NOMO-1 treated with DMSO at 0.1 percent for 48 hours (cell line): ENCODE data around the gene HCAR1.
"Not testable (repeated sequence)": the region's sequence is repeated elsewhere in the genome, so short reads cannot be mapped to it uniquely, and the experiment has no call there.

ENCODE experiments used
- DNase-seq: peaks from one replicate; lab custom pipeline; 2025; ENCODE audit not compliant: unreplicated experiment; lab: John Stamatoyannopoulos, UW

The HCAR1 gene

DNA sequence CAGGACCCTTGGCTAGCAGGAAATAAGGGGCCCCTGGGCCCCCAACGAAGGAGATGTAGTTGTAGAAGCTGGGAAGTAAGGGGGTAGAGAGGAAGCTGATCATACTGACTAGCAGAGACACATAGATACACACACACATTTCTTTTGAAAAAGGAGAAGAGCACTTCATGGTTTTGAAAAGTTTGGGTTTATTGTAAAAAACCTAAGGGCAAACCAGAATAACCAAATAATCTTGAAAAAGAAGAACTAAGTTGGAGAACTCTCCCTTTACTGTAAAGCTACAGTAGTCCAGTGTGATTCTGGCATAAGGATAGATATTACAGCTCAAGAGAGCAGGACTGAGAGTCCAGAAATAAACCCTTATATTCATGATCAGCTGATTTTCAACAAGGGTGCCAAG lies 8.3 kb downstream of the HCAR1 start:
- peak; percentile 60 for DNase-seq

DNA sequence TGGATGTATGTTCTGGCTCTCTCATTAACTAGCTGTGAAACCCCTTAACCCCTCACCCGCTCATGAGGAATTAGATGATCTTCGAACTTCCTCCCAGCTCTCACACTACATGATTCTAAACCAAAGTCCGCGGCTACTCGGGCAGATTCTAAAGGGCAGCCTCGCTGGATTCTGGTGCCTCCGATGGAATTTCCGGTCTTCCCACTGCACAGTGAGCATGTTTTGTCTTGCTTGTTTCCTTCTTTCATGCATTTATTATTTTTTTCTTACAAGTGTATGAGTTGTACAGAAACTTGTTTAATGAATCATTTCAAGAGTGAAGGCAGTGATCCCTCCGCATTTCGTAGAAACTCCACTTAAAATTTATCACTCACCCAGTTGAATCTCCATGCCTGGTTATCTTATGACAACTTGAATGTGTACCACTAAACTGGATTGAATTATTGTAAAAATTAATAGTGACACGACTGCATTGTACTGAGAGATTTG lies 9.5 kb downstream of the HCAR1 start:
- DNase-seq = no peak

DNA sequence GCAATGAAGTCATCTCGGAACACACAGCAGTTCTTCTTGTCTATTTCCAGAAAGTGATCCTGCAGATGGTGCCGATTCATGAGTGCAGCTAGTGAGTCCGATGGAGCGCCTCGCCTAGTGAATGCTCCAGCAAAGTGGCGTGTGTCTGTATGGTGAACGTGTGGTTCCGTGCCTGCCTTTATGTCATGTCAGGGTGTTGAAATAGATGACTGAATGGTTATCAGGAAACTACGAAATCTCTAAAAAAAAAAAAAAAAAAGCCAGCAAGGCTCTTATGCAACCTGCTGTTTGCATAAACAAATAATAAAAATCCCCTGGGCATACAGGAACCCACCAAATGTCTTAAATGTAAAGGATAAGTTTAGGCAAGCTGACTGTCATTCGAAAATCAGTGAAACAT lies 14.0 kb downstream of the HCAR1 start, which contains the start of gene HCAR3:
Gene HCAR3, minus strand, starts transcription at position 154 of the 400 bp plus-strand sequence. Its CDS starts 74 bp downstream, at position 80.
- DNase-seq = peak; percentile 81

DNA sequence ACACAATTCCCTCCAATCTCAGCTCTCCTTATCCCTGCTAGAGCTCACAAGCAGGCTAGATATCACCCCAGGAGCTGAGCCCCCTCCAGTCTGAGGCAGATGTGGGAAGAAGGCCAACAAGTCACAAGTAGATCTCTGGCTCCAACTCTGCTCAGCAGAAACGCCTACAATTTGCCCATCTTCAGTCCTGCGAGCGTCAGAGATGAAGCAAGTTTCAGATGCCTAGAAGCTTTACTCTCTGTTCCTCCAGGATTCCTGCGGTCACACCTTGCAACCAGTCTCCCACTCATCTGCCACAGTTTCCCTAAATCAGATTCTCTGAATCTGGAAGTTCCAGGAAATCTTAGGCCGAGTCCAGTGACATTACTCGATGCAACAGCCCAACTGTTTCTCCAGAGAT lies 15.4 kb downstream of the HCAR1 start:
- not testable (repeated sequence) for DNase-seq

DNA sequence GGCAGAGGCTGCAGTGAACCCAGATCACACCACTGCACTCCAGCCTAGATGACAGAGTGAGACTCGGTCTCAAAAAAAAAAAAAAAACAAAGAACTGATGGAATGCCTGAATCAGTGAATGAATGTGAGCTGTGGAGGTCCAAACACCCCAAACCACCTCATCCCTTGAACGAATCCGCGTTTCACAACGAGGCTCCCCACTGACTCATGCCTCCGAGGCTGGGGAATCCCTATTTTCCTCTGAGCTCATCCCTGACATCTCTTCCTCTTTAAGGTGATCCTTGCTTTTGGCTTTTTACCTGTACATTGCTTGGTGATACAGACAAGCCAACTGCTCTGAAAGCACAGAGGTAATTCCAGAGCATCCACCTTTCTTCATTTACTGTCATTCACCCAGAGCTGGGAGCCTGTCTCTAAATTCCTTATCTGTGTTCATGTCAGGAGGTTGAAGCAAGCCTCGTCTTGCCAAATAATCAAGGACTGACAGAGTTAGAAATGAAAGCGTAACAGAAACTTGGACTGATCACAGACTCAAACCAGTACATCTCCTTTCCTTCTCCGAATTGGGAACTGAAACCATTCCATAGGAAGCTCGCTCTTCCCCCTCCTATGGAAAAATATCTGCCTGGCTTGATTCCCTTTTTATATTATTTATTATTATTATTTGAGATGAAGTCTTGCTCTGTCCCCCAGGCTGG lies 17.0 kb downstream of the HCAR1 start:
- DNase-seq = not testable (repeated sequence)

DNA sequence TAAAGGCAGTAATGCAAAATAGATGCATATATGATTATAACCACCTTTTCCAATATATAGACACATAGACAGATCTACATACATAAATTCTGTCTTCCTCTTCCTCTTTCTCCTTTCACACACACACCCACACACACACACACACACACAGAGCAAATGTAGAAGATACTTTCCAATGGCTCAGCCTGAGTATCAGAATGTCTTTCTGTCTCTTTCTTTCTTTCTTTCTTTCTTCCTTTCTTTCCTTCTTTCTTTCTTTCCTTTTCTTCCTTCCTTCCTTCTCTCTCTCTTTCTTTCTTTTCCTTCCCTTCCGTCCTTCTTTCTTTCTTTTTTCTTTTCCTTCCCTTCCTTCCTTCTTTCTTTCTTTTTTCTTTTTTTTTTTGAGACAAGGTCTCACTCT lies 19.4 kb downstream of the HCAR1 start:
- peak; percentile 86 for DNase-seq

DNA sequence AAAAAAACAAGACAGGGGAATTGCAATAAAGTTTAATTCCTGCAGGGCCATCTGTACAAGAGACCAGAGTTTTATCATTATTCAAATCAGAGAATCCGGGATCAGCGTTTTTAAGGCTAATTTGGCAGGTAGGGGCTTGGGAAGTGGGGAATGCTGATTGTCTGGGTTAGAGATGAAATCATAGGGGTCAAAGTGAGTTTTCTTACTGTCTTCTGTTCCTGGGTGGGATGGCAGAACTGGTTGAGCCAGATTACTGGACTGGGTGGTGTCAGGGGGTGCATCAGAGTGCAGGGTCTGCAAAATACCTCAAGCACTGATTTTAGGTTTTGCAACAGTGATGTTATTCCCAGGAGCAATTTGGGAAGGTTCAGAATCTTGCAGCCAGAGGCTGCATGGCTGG lies 20.3 kb downstream of the HCAR1 start:
- not testable (repeated sequence) for DNase-seq

DNA sequence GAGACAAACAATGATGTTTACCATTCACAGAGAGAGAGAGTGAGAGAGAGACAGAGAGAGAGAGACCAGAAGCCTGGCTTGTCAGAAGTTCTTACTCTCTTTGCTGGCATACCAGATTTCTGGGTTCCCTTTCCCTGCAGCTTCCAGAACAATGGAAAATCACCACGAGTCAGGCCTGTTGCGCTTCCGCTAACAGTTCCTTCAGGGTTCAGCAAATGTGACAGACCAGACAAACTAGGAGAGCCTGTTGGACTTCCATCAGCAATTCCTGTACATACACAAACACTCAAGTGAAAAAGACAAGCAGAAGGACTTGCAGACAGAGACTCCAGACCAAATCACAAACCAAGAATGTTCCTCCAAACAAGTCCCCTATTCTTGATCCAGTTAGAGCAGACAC lies 21.4 kb downstream of the HCAR1 start:
- DNase-seq = not testable (repeated sequence)

DNA sequence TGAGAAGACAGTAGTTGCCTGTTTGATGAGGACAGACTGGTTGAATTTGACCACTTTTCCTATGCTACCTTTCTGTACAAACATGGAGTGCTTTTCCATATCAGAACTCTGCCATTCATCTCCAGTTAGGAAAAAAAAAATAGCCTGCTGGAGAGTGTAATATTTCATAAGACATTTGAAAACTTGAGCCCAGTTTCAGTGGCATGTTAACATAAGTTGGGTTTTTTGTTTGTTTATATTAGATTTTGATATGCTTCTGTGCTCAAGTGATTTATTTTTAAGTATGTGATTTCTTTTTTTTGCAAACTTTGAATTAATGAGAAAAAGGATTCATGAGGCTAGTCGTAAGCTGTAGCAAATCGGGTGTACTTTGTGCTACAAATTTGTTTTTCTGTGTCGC lies 26.8 kb downstream of the HCAR1 start:
- not testable (repeated sequence) for DNase-seq

DNA sequence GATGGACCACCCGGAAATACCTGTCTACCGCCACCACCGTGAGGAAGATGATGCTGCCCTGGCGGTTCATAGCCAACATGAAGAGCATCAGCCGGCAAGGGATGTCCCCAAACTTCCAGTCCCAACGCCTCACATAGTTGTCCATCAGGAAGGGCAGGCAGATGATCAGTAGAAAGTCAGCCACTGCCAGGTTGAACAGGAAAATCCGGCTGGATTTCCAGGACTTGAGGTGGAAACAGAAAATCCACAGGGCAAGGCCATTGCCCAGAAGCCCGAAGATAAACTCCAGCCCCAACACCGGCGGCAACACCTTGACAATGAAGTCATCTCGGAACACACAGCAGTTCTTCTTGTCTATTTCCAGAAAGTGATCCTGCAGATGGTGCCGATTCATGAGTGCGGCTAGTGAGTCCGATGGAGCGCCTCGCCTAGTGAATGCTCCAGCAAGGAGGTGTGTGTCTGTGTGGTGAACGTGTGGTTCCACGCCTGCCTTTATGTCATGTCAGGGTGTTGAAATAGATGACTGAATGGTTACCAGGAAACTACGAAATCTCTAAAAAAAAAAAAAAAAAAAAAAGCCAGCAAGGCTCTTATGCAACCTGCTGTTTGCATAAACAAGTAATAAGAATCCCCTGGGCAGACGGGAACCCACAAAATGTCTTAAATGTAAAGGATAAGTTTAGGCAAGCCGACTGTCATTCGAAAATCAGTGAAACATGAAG lies 27.6 kb downstream of the HCAR1 start, which contains the start of gene HCAR2:
Gene HCAR2, minus strand, starts transcription at position 468 of the 722 bp plus-strand sequence. Its CDS starts 74 bp downstream, at position 394.
- peak; percentile 94 for DNase-seq

DNA sequence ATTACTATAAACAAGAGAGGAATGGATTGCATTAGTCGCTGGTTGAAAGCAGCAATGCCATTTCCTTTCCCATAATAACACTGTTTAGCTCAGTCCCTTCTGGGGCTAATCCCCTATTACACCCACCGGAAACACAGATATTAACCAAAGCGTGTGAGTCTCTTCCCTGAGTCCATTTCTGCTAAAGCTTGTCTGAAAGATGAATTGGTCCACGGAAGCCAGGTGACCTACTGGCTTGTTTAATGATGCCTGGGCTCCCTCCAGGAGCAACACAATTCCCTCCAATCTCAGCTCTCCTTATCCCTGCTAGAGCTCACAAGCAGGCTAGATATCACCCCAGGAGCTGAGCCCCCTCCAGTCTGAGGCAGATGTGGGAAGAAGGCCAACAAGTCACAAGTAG lies 29.2 kb downstream of the HCAR1 start:
- not testable (repeated sequence) for DNase-seq

DNA sequence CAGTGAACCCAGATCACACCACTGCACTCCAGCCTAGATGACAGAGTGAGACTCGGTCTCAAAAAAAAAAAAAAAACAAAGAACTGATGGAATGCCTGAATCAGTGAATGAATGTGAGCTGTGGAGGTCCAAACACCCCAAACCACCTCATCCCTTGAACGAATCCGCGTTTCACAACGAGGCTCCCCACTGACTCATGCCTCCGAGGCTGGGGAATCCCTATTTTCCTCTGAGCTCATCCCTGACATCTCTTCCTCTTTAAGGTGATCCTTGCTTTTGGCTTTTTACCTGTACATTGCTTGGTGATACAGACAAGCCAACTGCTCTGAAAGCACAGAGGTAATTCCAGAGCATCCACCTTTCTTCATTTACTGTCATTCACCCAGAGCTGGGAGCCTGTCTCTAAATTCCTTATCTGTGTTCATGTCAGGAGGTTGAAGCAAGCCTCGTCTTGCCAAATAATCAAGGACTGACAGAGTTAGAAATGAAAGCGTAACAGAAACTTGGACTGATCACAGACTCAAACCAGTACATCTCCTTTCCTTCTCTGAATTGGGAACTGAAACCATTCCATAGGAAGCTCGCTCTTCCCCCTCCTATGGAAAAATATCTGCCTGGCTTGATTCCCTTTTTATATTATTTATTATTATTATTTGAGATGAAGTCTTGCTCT lies 30.5 kb downstream of the HCAR1 start:
- DNase-seq = not testable (repeated sequence)

DNA sequence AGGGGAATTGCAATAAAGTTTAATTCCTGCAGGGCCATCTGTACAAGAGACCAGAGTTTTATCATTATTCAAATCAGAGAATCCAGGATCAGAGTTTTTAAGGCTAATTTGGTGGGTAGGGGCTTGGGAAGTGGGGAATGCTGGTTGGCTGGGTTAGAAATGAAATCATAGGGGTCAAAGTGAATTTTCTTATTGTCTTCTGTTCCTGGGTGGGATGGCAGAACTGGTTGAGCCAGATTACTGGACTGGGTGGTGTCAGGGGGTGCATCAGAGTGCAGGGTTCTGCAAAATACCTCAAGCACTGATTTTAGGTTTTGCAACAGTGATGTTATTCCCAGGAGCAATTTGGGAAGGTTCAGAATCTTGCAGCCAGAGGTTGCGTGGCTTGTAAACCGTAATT lies 33.7 kb downstream of the HCAR1 start:
- DNase-seq = not testable (repeated sequence)

DNA sequence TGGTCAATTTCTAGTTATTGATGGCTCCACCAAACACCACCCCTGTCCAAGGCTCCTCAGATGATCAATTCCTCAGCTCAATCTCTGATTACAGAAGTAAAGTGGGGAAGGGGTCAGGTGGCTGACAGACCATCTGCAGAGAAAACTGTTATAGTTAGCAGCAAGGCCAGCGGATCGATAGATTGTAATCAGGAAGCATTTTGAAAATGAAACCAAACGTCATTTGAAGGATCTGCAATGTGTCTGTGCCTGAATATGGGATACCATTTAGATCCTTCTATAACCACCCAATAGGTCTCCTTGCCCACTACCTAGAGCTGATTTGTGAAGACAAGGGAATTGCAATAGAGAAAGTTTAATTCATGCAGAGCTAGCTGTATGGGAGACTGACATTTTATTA lies 39.1 kb downstream of the HCAR1 start:
- no peak for DNase-seq

DNA sequence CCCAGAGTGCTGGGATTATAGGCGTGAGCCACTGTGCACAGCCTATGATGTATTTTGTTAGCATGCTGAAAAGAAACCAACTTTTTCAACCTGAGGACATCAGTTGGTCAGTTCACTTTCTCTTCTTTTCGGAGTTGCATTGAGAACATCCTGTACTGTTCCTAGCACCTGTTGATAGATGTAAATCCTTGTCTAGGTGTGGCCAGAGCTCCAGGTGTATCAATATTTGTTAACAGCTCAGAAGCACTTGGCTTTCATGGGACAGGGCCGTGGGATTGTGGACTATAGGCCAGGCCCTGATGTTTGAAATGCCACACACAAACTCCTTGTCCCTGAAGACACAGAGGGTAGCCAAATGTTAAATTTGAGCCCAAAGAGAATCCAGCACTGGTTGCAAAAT lies 42.4 kb downstream of the HCAR1 start:
- no peak for DNase-seq

DNA sequence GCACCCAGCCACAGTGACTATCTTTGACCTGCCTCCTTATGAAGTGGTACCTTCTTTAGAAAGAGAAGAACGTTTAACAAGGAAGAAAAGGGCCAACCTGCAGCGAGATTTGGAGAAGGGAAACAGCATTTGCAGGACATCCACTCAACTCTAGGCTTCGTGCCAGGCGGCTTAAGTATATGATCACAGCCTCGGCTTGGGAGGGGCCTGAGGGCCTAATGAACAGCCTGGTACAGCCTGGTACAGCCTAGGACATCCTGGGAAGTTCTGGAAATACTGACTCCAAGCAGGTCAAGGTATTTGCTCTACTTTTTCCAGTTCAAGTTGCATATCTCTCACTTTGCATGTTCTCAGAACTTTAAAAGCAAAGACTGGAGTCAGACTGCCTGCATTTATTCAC lies 43.6 kb downstream of the HCAR1 start:
- no peak for DNase-seq

DNA sequence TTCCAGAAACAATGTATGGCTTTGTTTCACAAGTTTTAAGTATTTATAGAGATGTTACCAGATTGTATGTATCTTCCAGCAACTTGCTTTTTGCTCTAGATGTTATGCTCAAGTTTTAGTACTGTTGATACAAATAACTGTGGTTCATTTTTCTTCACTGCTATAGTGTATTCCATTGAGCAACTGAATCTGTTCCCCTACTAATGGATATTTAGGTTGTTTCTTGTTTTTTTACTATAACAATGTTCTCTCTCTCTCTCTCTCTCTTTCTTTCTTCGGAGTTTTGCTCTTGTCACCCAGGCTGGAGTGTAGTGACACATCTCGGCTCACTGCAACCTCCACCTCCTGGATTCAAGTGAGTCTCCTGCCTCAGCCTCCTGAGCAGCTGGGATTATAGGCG lies 44.1 kb downstream of the HCAR1 start:
- DNase-seq = no peak

DNA sequence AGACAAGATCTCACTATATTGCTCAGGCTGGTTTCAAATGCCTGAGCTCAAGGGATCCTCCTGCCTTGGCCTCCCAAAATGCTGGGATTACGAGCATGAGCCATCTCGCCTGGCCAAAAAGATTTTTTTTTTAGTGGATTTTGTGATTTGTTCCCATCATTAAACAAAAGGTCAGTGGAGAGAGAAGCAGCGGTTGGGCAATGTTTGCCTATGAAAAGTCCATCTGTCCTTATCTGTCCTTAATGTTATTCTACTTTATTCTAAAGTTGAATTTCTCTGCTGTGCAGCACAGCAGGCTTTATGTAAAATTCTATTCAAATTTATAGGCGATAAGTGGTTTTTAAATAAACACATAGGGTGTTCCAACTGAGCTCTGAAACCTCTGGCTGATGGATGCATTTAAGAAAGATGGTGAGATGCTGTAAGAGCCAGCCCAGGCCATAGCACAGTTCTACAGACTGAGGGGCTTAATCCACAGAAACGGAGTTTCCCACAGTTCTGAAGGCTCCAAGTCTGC lies 46.3 kb downstream of the HCAR1 start:
- no peak for DNase-seq

DNA sequence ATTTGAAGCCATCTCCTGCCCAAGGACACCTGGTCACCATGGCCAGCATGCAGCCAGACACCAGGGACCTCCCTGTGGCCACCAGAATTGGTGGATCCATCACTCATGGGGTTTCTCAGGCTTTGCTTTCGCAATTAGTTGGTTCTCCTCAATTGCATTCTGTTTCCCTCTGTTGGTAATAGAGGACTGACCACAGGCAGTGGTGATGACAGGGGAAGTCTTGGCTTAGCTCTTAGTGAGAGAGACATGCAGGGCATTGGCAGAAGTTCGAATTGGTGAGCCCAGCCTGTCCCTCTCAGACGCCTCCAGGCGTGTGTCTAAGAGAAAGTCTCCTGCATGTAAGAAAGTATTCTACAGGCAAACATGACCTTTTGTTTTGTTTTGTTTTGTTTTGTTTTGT lies 48.8 kb downstream of the HCAR1 start:
- DNase-seq = peak; percentile 94

DNA sequence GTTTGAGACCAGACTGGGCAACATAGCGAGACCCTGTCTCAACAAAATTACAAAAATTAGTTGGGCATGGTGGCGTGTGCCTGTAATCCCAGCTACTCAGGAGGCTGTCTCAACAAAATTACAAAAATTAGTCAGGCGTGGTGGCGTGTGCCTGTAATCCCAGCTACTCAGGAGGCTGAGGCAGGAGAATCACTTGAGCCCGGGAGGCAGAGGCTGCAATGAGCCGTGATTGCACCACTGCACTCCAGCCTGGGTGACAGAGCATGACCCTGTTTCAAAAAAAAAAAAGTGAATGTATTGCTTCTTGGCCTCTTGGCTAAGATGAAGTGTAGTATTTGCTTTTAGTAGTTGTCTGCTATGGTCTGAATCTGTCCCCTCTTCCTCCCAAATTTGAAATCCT lies 49.7 kb downstream of the HCAR1 start:
- DNase-seq = not testable (repeated sequence)

DNA sequence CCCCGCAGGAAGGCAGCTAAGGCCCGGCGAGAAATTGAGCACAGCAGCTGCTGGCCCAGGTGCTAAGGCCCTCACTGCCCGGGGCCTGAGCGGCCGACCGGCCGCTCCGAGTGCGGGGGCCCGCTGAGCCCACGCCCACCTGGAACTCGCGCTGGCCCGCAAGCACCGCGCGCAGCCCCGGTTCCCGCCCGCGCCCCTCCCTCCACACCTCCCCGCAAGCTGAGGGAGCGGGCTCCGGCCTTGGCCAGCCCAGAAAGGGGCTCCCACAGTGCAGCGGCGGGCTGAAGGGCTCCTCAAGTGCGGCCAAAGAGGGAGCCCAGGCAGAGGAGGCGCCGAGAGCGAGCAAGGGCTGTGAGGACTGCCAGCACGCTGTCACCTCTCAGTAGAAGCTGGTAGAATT lies 53.9 kb downstream of the HCAR1 start:
- not testable (repeated sequence) for DNase-seq
